K562 (cell line): ENCODE data around the gene FSTL4. TPM values are rescaled to one million over a fixed set of nuclear protein-coding genes. Genes with fewer than 3 reads are reported as not detected.

Experiments used
- ATAC-seq: fragments of 200-7000 bp; cut with Tn5 transposase; 3 replicates; pipeline ENCODE4 v1.9.1; 2020; ENCODE audit warnings: moderate library complexity
- BruUV-seq: library from RNA; stranded (reverse); fragments of 400-500 nt; replicated peaks from 2 replicates; lab custom pipeline; 2021; lab: Mats Ljungman, UMichigan
- CTCF ChIA-PET: fragments of 300-600 bp; formaldehyde crosslinking; extraction: SDS; loops from one replicate; lab custom pipeline; 2021; ENCODE audit warnings: low intra/inter-chr PET ratio; lab: Yijun Ruan, JAX
- POLR2A ChIA-PET: fragments of 300-600, 350-650 bp; sonication (Branson Sonifier 250); formaldehyde crosslinking; extraction: SDS; loops from one replicate; lab custom pipeline; 2021; ENCODE audit warnings: antibody characterized with exemption, inconsistent platforms; lab: Yijun Ruan, JAX
- DNase-seq, 4 experiments: peaks; one replicate each; pipeline versions ENCODE4 v3.0.0 to v3.0.0-alpha.2; 2011 to 2018; ENCODE audit warnings: low spot score in 3 of 4, mixed read lengths in 3 of 4; ENCODE audit errors: extremely low read depth in 1 of 4
- FAIRE-seq: peaks from 2 replicates; lab custom pipeline; 2011; peaks lifted over from hg19 to GRCh38; lab: Jason Lieb, UNC
- H2AFZ ChIP-seq: 2 replicates; pipeline ENCODE4 v1.6.0; 2011; ENCODE audit warnings: low read depth, low read length, control low read depth, inconsistent platforms
- H3K27ac ChIP-seq: fragments of 200-600 bp; 3 replicates; pipeline ENCODE4 v1.8.0; 2011; ENCODE audit warnings: low read depth, mild to moderate bottlenecking, control low read depth, inconsistent platforms, low read length, moderate library complexity, mixed read lengths; ENCODE audit errors: extremely low read depth
- H3K27me3 ChIP-seq, 2 experiments: fragments of 300-600 bp in 1 of 2; 2 replicates in 1 of 2; 3 replicates in 1 of 2; pipeline versions ENCODE4 v1.6.0 to v1.8.0; 2011; ENCODE audit warnings: inconsistent platforms in 2 of 2, low read length in 2 of 2, mild to moderate bottlenecking in 1 of 2, mixed read lengths in 1 of 2, moderate library complexity in 1 of 2; ENCODE audit not compliant: control insufficient read depth in 2 of 2, insufficient read depth in 2 of 2
- H3K36me3 ChIP-seq: fragments of 300-600 bp; 3 replicates; pipeline ENCODE4 v1.8.0; 2011; ENCODE audit warnings: mild to moderate bottlenecking, low read length, inconsistent platforms; ENCODE audit not compliant: control insufficient read depth, insufficient read depth
- H3K4me1 ChIP-seq, 2 experiments: fragments of 200-600 bp in 1 of 2; replicated peaks in 1 of 2; 2 replicates in 1 of 2; 3 replicates in 1 of 2; pipeline versions ENCODE4 v1.5.1 to v1.8.0; 2011; ENCODE audit warnings: inconsistent platforms in 2 of 2, low read length in 2 of 2, mild to moderate bottlenecking in 1 of 2, mixed read lengths in 1 of 2, moderate library complexity in 1 of 2; ENCODE audit not compliant: control insufficient read depth in 2 of 2, insufficient read depth in 2 of 2
- H3K4me2 ChIP-seq: 2 replicates; pipeline ENCODE4 v1.6.1; 2011; ENCODE audit warnings: low read length, control low read depth, inconsistent platforms, mixed read lengths; ENCODE audit not compliant: insufficient read depth
- H3K4me3 ChIP-seq: fragments of 200-600 bp; sonication (generic), shearing (Covaris generic); 2 replicates; pipeline ENCODE4 v1.5.1; 2016; ENCODE audit warnings: control low read depth, inconsistent platforms
- H3K79me2 ChIP-seq: fragments of 200-600 bp; 3 replicates; pipeline ENCODE4 v1.8.0; 2011; ENCODE audit warnings: low read length, inconsistent platforms; ENCODE audit not compliant: control insufficient read depth, insufficient read depth
- H3K9ac ChIP-seq, 2 experiments: 2 replicates each; pipeline versions ENCODE4 v1.6.0 to v1.6.1; 2011; ENCODE audit warnings: low read depth in 2 of 2, low read length in 2 of 2, control low read depth in 1 of 2, inconsistent platforms in 1 of 2, mild to moderate bottlenecking in 1 of 2, mixed read lengths in 1 of 2; ENCODE audit not compliant: insufficient read depth in 1 of 2
- H3K9me1 ChIP-seq: one replicate; pipeline ENCODE4 v1.6.0; 2011; ENCODE audit warnings: inconsistent platforms, mild to moderate bottlenecking, low read length, moderate library complexity; ENCODE audit not compliant: control insufficient read depth, insufficient read depth
- H3K9me3 ChIP-seq: replicated peaks from 2 replicates; pipeline ENCODE4 v1.5.1; 2011; ENCODE audit warnings: low read depth, low read length, inconsistent platforms; ENCODE audit not compliant: control insufficient read depth, insufficient read depth
- H4K20me1 ChIP-seq: replicated peaks from 2 replicates; pipeline ENCODE4 v1.6.1; 2011; ENCODE audit warnings: low read length, inconsistent platforms, mixed read lengths; ENCODE audit not compliant: control insufficient read depth, insufficient read depth
- CHD7 ChIP-seq: fragments of 200-600 bp; sonication (generic); IDR thresholded peaks from one replicate; pipeline ENCODE4 v1.6.1; 2012; ENCODE audit warnings: mild to moderate bottlenecking, low read depth, low read length, inconsistent platforms
- MTA2 ChIP-seq: fragments of 450-650 bp; IDR thresholded peaks from 2 replicates; pipeline ENCODE4 v1.6.1; 2016; ENCODE audit warnings: low read depth
- NBN ChIP-seq: fragments of 450-650 bp; IDR thresholded peaks from 2 replicates; pipeline ENCODE4 v1.6.1; 2016; ENCODE audit warnings: low read depth, mild to moderate bottlenecking
- NFATC3 ChIP-seq: fragments of 450-650 bp; IDR thresholded peaks from 2 replicates; pipeline ENCODE4 v1.6.1; 2017; ENCODE audit warnings: mild to moderate bottlenecking
- POLR2B ChIP-seq: fragments of 450-650 bp; IDR thresholded peaks from 2 replicates; pipeline ENCODE4 v1.6.1; 2018; ENCODE audit warnings: low read depth; ENCODE audit not compliant: partially characterized antibody
- RBM15 ChIP-seq: fragments of 200-400 bp; formaldehyde crosslinking; IDR thresholded peaks from 2 replicates; pipeline ENCODE4 v1.6.1; 2018; ENCODE audit warnings: mild to moderate bottlenecking, low read length, moderate library complexity; ENCODE audit not compliant: insufficient read depth
- ZNF584 ChIP-seq: fragments of 200-800 bp; sonication (Bioruptor generic); IDR thresholded peaks from 2 replicates; pipeline ENCODE4 v1.6.1; 2016; ENCODE audit warnings: low read depth, mild to moderate bottlenecking, missing genetic modification characterization, missing compliant biosample characterization
- WGBS: fragments of 100-300 bp; shearing (Covaris generic); methylation state at CpG from one replicate; pipeline ENCODE4 v1.1.6; 2016; ENCODE audit warnings: low coverage, mixed read lengths; ENCODE audit not compliant: insufficient coverage; ENCODE audit errors: missing lambda C conversion rate; 5-methylcytosine and 5-hydroxymethylcytosine counted together
- in situ Hi-C: fragments of 300-500 bp; cut with MboI; formaldehyde crosslinking; loops from 4 replicates; pipeline ENCODE4 v1.15.0; 2018; ENCODE audit warnings: inconsistent platforms, mixed read lengths
- intact Hi-C: fragments of 100-400 bp; cut with micrococcal nuclease; formaldehyde crosslinking; loops from 2 replicates; pipeline ENCODE4 v1.14.2; 2022
- polyA plus RNA-seq, 8 experiments: library from polyadenylated mRNA; depleted of rRNA in 4 of 8; stranded (reverse) in 5 of 8; unstranded in 3 of 8; fragments of >200 nt; fragmentation: Nextera tagmentation in 2 of 8; fragmentation: Illumina TruSeq in 1 of 8; extraction: Ambion mirVana in 2 of 8; extraction: Trizol in 1 of 8; gene quantifications; 2 replicates each; pipeline versions ENCODE4 v1.2.1 to v1.2.3, GENCODE V29; 2011 to 2014; ENCODE audit warnings: inconsistent platforms in 1 of 8, missing spikeins in 1 of 8
- total RNA-seq, 7 experiments: library from RNA; depleted of rRNA in 6 of 7; stranded (reverse); fragments of >200 nt in 6 of 7; fragmentation: Illumina TruSeq in 2 of 7; extraction: Trizol in 2 of 7; gene quantifications; 2 replicates each; pipeline versions ENCODE4 v1.2.1 to v1.2.3, GENCODE V29; 2011 to 2021; ENCODE audit warnings: low replicate concordance in 1 of 7

FSTL4 gene
- total and polyA plus RNA-seq, 9 of the 15 experiments (the other 6 are each of a cell fraction or from before 2014, with no cell fraction given): 0.08 to 0.18 (median 0.10) TPM; not detected in 5

- no peak for ATAC-seq
- intact Hi-C loops: no loop called here
- Histone ChIP-seq H2AFZ (no peak overlapping the region), H4K20me1 (peaks cover 13% of the 10 kb centered on the region), H3K36me3 (no peaks in the 10 kb centered on the region), H3K4me3 (no peak overlapping the region)
- no peak for DNase-seq
- no peak for FAIRE-seq
- TF ChIP-seq POLR2B: no peak
- TF ChIP-seq NFATC3: no peak
- TF ChIP-seq MTA2: no peak
- no peak for TF ChIP-seq CHD7
- no peak for TF ChIP-seq ZNF584 (CRISPR knock-in tag)
- TF ChIP-seq NBN: no peak
- TF ChIP-seq RBM15: no peak
- TF ChIP-seq, all 486 proteins: peak for 0
- WGBS: 0% methylated on average over 4 of the region's 4 CpGs
- in situ Hi-C loops: loop anchor here (10.0 kb wide), 1 partner anchor 517 kb away; no protein-coding TSS in a partner anchor
- POLR2A ChIA-PET: no interaction called here
- Histone ChIP-seq H3K27me3 (peaks cover 8 to 40% of the 10 kb centered on the region in 2 experiments; a peak in 4 of 5 replicates), H3K4me2 (no peak overlapping the region), H3K9me3 (no peaks in the 10 kb centered on the region; the same call in 1 of the 2 replicates), H3K4me1 (peaks cover 0 to 6% of the 10 kb centered on the region in 2 experiments; a peak in 2 of 5 replicates), H3K9me1 (peaks cover 3% of the 10 kb centered on the region), H3K27ac (no peak overlapping the region), H3K9ac (no peak overlapping the region), H3K79me2 (no peaks in the 10 kb centered on the region)
- CTCF ChIA-PET: no interaction called here
- no TSS peak for BruUV-seq
Observed at GRCh38 chr5:133428072-133428660, 184.2 kb downstream of the FSTL4 start.
